Activated CD4-positive, alpha-beta T cell treated with anti-CD3 and anti-CD28 coated beads, Interleukin-2, amount 50 U/mL, for 24 hours (primary cell): ENCODE measurements around the gene BEX3.
"Not testable (repeated sequence)": the region's sequence is repeated elsewhere in the genome, so short reads cannot be mapped to it uniquely, and the experiment has no call there.

Source experiments
- DNase-seq, 2 donors: peaks; one replicate each; pipeline ENCODE4 v3.0.0-alpha.2; 2020; ENCODE audit warnings: low read depth in 1 of 2, low spot score in 1 of 2

Gene BEX3

DNA sequence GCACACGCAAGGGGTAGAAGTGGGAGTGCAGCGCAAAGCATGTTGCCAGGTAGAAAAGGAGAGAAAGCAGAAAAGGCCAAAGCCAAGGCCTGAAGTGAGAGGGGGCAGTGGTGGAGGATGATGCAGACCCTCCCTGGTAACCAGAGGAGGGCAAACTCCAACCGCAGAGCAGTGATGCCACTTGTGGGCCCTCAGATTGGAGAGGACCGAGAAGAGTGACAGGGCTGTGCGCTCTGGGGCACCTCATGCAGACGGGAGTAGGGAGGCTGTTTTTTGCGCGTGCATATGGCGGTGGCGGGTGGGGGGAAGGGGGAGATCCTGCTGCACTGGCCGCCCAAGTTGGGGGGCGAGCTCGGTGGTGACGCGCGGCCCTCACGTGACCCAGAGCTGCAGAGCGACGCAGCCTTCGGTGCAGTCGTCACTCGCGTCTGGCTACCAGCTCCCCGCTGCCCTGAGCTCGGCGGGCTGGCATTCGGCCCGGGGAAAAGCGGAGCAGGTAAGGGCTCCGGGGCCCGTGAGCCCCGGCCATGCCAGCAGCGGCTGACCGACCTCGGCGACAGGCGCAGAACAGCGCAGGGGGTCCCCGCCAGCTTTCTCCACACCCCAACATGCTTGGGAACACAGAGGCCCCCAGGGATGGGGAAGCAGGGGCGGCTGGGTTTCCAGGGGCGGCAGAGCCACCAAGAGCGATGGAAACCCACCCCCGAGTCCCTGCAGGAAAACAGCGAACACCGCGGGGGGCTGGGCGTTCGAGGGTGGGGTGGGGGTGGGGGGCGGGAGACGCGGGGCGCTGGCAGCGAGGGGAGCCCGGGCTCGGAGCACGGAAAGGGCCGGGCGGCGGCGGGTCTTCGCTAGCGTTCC lies at the start of gene BEX3:
Gene BEX3 (plus strand): TSS at position 421 of the 861 bp plus-strand sequence. CDS start 984 bp downstream, outside the sequence.
- DNase-seq = peak in 1 of 2 donors; percentile 12

DNA sequence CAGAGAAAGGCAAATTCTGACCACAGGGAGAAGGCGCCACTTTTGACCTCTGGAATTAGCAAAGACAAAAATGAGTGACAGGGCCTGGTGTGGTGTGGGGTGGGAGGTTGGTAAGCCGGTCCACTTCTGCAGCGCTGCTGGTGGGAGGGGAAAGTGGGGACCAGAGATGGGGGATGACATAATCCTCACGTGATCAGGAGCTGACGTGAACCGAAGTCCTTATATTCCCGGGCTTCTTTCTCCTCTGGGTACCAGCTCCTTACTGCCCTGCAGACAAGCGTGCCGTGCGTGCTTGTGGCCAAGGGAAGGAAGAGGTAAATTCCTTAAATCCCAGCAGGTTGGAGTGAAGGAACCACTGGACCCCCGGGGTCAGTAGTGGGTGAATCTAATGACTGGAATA lies 46.3 kb upstream of the BEX3 start, which contains the start of gene TCEAL7:
Gene TCEAL7 (plus strand): TSS at position 249 of the 400 bp plus-strand sequence. CDS start 1,165 bp downstream, outside the sequence.
- DNase-seq = no peak

DNA sequence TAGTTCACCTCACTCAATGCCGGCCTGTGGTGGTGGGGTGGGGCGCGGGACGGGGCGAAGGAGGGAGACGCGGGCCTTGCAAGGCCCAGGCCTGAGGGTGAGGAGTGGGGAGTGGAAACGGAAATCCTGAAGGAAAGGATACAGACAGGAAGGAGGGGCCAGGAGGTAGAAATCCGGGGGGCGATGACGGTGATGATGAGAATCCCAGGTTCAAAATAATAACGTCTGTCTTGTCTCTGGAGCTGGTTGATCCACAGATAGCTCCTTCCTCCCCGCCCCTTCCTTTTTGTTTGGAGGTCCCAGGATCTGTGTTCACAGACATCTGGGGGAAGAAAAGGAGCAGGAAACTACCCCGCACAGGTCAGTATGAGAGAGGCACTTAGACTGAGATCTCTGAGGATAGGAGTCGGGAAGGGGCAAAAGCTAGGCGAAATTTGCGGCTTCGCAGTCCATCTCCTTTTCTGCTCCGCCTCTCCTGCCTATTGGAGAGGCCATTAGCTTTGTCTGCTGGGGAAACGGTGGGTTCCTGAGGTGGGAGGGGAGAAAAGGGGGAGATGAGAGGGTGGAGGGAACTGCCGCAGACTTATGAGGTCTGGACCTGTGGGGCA lies 45.6 kb upstream of the BEX3 start:
- no peak for DNase-seq

DNA sequence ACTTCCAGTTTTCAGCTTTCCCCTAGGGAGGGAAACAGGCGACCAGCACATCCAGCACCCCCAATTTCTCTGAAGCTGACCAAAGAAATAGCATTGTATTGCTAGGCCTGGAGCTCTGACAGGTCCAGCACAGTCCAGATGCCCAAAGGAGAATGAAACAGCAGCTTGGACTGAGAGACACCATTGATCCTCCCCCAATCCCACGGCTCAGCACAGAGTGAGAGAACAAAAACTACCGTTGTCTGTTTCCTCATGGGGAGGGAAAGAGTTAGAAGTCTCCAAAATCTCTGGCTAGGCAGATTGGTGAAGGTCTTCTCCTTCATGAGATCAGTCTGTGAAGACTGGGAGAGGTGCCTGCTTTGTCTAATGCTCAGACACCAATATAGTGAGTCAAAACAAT lies 37.7 kb upstream of the BEX3 start:
- DNase-seq = no peak

DNA sequence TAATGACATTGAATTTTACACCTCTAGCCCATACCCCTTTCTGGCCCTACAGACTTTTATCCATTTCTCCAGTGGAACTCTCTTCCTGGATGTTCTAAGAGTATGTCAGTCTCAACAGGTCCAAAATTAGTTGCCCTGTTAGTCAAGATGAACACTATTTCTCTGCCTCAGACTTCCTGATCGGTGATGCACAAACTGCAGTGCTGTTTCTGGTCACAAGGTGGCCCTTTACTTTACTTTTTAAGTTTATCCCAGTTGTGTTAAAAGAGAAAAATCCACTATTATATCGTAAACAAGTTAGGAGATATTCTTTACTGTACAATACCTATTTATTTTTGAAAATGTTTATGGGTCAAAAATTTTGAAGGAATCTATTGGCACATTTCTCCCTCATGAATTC lies 33.2 kb upstream of the BEX3 start:
- peak in 1 of 2 donors; percentile 4 for DNase-seq

DNA sequence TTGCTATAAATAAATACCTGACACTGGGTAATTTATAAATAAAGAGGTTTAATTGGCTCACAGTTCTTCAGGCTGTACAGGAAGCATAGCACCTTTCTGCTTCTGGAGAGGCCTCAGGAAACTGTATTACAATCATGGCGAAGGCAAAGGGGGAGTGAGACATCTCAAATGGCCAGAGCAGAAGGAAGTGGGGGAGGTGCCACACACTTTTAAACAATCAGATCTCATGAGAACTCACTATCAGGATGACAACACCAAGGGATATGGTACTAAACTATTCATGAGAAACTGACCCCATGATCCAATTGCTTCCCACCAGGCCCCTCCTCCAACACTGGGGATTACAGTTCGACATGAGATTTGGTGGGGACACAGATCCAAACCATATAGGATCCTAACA lies 31.7 kb upstream of the BEX3 start:
- no peak for DNase-seq

DNA sequence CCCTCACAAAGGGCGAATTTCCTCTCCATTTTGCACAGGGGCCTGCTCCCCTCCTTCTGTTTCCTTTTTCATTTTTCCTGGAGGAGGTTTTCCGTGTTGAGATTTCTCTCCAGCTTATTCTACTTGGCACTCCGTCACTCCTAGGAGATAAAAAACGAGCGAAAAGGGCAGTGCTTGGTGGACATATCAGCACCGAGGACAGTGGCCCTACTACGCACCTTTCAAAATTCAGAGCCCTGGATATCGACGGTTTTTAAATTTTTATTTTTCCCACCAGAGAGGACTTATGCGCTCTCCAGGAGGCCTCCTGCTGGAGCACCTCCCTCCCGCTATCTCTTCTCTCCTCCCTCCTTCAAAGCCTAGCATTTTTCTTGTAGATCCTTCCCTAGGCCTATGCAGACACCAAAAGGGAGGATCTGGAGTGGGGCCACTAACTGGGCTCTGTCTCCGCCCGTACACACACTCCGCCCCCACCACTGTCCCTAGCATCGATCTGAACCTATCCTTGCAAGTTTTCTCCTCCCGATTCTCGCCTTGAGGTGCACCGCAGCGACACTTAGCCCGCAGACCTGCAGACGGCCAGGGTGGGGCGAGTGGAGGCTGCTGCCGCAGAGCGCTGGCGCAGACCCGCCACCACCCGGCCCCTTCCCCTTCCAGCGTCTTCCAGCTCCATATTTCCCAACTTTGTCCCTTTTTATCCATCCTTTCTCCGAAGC lies 28.5 kb upstream of the BEX3 start:
- DNase-seq = no peak

DNA sequence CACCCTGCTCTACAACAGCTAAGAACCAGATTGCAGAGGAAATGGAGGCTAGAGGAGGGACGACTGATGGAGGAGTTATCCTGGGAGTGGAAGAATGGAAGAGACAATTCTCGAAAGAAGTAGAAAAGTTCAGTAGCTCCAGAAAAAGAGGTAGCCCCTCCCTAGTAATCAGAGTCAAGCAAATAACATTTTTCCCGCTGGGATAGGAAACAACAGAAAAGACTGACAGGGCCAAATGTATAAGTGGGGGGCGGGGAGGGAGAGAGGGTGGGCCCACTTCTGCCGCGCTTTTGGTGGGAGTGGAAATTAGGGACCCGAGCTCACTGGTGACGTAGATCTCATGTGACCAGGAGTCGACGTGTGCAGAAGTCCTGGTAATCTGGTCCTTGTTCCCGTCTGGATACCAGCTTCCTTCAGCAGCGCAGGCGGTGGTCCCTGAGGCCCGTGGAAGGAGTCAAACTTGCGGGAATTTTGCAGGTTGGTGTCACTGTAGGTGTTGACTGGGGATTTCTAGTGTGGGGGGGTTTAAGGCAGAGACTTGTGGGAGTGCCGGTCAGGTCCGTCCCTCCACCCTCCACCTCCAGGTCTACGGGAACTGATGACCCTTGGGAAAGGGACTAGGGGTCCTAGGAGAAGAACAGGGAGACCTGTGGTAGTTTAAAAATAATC lies 20.1 kb upstream of the BEX3 start, which contains the start of gene TCEAL9:
Gene TCEAL9 (plus strand): TSS at position 377 of the 669 bp plus-strand sequence. CDS start 1,179 bp downstream, outside the sequence.
- DNase-seq = no peak

DNA sequence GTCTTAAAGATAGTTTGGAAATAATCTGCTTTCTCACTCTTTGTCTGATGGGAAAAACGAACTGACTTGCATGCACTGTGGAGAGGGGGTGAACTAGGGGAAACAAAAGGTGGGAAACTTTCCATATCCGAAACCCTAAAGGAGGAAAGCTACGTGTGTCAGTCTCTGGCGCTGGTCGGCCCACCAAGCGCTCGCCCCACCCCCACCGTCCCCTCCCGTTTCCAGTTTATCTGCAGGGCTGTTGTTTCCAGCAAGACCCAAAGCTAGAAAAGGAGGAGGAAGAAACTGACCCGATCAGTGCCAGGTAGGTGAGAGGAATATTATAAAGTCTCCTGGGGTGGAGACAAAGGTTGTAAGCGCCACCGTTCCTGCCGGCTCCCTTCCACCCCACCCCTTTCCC lies 19.5 kb upstream of the BEX3 start:
- DNase-seq = no peak

DNA sequence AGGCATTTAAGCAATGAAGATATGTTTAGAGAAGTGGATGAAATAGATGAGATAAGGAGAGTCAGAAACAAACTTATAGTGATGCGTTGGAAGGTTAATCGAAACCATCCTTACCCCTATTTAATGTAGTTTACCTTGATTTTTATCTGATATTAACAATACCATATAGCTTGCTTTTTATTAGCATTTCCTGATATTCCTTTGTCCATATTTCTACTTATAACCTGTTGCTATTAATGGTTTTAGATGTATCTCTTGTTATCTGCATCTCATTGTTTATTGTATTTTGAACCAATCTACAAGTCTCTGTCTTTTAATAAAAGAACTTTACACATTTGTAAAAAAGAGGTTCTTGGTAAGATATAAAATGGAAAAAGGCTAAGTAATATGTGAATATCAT lies 18.5 kb upstream of the BEX3 start:
- DNase-seq = no peak

DNA sequence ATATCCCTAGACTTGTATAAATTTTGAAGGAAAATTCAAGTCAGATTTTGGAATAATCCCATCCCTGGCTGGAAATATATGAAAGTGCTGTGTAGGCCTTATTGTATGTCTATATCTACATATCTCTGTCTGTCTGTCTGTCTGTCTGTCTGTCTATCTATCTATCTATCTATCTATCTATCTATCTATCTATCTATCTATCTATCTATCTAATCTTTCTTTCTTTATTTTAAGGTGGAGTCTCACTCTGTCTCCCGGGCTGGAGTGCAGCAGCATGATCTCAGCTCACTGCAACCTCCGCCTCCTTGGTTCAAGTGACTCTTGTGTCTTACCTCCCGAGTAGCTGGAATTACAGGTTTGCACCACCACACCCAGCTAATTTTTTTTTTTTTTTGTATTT lies 16.7 kb upstream of the BEX3 start:
- DNase-seq = not testable (repeated sequence)

DNA sequence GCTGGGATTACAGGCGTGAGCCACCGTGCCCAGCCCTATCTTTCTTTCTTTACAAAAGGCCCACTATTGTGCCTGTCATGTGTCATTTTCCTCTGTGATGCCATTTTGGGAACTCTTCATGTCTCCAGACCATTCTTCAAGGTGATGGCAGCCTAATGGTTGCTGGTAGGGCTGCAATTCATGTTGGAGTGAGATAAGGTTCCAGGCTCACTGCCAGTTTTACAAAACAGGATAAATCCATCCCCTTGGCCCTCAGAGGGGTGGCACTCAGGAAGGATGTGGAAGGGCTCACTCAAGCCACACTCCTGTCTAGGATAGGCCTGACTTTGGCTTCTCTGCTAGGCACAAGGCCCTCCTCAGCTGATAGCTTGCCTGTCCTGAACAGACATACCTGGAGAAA lies 16.2 kb upstream of the BEX3 start:
- no peak for DNase-seq

DNA sequence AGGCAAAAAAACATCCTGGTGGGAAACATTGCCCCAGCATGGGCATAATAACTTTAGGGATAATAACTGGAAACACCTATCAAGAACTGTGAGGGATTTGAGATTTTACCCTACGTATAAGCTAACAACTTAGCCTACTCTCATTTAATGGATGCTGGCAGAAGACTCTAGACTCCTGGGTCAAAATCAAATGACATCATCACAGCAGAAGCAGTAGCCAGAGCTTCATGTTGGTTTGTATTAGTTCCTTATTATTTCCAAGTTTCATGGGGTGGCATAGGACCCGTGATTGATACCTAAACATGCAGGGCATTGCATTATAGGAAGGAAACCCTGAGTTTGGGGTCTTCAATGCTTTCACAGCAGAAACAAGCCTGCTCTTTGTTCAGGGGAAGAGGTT lies 15.4 kb upstream of the BEX3 start:
- DNase-seq = no peak

DNA sequence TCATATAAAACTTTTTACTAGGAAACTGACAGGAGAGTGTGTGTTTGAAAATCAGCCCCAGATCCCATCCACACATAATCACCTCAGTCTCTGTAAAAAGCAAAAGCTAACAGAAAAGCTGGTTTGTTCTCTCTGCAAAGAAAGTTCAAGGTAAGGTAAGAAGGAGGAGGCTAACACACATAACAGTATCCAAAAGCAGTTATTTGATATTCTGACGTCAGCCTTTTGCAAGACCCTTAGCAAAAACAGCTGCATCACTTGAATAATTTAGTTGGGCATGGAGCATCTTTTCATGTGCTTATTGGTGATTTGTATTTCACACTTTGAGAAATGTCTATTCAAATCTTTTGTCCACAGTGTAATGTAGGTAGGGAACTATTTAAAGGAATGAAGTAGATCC lies 14.5 kb upstream of the BEX3 start:
- DNase-seq = no peak

DNA sequence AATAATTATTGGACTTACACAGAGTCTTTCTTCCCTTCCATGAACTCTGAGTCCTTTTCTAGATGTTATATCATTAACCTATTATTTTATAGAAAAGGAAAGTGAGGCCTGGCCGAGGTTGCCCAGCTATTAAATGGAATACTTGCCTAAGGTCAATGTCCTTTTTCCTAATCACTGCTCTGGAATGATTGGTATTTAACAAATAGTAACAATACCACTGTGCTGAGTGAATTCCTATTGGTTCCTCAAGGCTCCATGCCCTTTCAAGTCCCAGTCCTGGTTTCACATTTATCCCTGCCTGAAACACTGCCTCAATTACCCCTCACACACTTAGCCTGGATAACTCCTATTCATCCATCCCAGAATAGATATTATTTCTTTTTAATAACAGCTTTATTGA lies 13.9 kb upstream of the BEX3 start:
- no peak for DNase-seq

DNA sequence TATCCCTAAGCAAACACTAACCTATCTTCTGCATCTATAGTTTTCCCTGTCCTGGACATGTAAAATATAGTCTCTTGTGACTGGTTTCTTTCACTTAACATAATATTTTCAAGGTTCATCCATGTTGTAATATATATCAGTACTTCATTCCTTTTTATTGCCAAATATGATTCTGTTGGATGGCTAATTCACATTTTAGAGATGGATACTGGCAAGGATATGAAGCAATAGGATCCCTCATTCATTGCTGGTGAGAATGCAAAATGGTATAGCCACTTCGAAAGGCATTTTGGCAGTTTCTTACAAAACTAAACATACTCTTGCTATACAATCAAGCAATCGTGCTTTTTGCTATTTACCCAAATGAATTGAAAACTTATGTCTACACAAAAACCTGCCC lies 13.3 kb upstream of the BEX3 start:
- no peak for DNase-seq

DNA sequence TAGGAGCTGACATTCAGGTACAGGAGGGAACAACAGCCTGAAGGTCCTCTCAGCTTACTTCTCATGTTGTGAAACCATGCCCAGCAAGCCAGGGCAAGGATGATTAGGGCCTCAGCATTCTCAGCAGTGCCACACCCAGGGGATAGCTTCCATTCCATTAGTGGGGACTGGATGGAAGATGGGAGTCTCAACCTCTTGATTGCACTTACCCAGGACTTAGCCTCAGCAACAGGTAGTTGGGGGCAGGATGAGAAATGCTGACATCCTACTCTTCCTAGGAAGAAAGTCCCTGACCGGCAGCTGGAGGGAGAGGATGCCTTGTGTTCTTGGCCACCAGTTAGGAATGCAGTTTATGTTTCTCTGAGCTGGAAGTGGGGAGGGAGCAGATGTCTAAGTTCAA lies 8.8 kb upstream of the BEX3 start:
- no peak for DNase-seq

DNA sequence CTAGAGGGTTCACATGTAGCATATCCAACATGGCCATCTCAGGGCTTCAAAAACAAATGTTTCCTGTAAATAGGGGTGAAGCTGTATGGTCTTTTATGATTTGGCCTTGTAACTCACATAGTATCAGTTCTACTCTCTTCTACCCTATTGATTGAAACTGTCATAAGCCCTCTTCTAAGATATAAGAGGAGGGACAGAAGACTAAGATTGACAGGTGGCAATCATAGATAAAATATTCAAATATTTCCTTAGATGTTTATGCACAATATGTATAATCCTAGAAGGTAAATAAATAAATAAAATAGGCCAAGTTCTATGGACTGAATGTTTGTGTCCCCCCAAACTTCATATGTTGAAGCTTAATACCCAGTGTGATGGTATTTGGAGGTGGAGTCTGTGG lies 6.9 kb upstream of the BEX3 start:
- no peak for DNase-seq

DNA sequence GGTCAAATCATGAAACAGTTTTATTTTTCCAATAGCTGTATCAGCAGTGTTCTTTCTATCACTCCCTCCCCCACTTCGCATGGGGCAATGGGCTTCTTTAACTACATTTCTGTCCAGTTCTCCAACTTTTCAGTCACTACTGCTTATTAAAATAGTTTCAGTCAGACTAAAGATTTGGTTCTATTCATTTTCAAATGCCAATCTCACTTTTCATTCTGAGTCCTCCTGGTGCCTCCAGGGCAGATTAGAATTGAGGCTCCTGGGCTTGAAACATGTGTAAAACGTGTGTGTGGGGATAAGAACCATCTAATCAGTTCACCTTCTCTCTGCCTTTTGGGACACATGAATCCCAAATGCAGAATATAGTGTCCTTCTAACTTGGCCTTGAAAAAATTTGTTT lies 3.5 kb upstream of the BEX3 start:
- DNase-seq = no peak

DNA sequence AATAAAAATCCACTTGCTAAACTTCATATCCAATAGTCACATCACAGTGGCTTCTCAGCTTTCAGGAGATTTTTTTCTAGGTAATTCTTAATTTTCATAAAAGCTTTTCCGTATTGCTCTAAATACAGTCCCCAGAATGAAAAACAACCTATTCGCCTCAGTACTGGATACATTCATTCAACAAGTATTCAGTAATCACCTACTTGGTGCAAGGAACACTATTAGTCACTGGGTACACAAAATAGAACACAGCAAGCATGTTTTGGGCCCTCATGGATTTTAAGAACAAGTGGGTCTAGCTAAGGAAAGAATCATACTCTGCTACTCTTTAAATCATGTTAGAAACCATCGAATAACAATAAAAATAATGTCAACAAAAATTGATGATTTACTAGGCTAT lies 2.8 kb upstream of the BEX3 start:
- no peak for DNase-seq

DNA sequence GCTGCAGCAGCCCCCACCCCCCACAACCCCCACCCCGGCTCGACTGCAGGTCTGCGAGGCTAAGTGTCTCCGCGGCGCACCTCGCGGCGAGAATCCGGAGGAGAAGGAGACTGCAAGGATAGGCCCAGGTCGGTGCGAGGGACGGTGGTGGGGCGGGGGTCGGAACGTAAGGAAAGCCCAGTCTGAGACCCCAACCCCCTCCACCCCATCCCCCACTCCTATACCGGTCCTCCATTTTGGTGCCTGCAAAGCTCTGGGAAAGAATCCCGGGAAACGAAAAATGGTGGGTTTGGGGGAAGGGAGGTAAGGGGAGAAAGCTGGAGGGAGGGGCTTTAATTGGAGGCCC lies 614 bp downstream of the BEX3 start:
- no peak for DNase-seq
